GM21360 (cell line): Measurements from ENCODE around the gene EIF1.
"Not testable (repeated sequence)": the region's sequence is repeated elsewhere in the genome, so short reads cannot be mapped to it uniquely, and the experiment has no call there.

ENCODE experiments used
- ATAC-seq: cut with Tn5 transposase; IDR thresholded peaks from one replicate; pipeline ENCODE4 v1.9.1; 2021; ENCODE audit warnings: mild to moderate bottlenecking, moderate library complexity; ENCODE audit not compliant: unreplicated experiment

EIF1 gene

GRCh38 chr17:41678411-41678906, 10.2 kb upstream of the EIF1 start:
- peak; percentile 20 for ATAC-seq

GRCh38 chr17:41678907-41679739, 9.6 kb upstream of the EIF1 start:
- ATAC-seq = peak; percentile 61

DNA sequence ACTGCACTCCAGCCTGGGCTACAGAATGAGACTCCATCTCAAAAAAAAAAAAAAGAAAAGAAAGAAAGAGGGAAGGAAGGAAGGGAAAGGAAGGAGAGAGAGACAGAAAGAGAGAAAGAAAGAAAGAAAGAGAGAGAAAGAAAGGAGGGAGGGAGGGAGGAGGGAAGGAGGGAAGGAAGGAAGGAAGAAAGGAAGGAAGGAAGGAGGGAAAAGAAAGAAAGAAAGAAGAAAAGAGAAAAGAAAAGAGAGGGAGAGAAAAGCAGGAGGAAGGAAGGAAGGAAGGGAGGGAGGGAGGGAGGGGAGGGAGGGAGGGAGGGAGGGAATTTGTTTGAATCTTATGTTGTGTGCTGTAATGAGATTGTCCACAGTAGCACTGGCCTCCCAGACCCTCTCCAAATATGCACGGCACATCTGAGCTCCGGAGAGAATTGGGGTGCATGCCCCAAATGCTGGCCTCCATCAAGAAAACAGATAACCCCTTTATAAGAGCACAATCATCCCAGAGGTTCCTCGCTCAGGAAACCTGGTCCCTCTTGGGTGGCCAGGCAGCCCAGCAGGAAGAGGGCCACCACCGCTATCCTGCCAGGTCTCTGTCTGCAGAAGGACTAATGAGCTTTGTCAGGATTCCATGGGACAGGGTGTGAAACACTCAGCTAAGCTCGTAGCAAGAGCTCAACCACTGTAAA, 8.8 kb upstream of the EIF1 start:
- ATAC-seq = no peak

DNA sequence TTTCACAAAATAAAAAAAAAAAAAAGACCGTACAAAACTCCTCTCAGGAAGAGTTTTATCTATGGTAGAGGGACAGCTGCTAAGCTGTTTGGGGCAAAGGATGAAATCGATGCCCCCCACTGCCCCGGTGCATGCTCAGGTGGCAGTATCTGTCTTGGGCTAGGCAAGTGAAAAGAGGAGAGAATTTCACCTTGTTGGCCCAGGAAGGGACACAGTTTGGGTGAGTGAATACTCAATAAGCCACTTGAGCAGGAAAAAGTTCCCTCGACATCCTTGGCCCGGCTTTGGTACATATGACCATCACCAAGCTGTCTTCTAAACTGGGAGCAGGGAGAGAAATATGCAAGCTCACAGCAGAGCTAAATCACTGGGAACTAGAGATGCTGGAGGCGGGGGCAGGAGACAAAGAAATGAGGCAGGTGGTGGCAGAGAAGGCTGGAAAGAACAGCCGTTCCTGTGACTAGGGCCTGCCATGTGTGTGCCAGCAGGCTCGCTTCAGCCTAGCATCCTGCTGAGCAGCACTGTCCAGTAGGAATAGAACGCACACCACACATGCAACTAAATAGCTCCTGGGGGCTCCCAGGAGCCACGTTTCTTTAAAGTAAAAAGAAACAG, 8.2 kb upstream of the EIF1 start:
- no peak for ATAC-seq

DNA sequence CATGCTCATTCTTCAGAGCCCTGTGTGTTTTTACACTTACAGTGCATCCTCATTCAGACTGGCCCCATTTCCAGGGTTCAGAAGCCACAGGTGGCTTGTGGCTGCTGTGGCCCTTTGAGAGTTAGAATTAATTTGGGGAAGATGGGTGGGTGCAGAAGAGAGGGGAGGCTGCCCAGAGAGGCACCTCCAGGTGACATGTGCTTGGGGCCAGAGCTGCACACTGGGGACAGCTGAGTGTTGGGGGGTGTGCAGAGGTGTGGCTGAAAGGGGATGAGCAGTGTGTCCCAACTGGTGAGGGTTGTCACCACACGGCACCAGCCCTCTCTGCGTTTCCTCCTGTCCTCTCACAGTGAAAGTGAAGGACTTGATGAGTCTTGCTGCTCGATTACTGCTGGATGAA, 6.9 kb upstream of the EIF1 start:
- ATAC-seq = no peak

GRCh38 chr17:41682631-41683030, 6.1 kb upstream of the EIF1 start:
- no peak for ATAC-seq

DNA sequence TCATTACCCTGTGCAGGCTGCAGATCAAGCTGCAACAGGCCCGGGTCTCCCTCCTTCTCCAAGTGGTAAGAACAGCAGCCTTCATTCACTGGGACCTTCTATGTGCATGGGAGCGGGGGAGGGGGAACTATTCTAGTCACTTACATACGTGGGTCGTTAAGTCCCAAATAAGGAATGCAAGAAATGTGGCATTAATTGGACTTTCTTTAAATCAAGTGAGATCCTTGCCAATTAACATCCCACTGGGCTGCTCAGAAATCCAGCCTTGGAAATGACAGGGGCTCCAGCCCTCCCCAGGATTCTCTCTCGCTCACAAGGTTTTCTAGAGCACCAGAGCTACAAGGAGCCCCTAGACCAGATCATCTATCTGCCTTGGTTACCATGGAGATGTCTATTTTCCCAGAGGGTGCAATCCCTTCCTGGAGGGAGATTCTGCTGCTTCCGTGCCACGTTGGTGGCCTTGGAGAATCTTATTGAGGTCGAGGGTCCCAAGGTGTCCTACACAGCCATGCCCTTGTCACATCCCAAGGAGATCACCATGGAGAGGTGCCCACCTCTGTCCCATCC, 5.2 kb upstream of the EIF1 start:
- no peak for ATAC-seq

DNA sequence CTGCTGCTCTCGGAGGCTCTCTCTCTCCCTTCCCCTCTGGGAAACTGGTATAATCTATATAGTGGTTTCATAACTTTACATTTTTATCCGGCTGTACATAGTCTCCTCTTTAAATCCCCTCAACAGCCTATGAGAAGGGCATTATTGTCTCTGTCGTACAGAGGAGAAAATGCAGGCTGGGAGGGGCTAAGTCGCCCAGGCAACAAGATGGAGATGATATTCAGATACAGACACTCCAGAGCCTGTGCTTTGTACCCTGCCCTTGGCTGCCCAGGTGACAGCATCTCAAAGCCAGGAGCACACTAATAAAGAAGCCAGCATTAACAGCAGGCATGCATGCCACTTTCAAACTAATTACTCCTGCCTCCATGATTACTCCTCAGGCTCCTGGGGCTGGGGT, 4.7 kb upstream of the EIF1 start:
- no peak for ATAC-seq

DNA sequence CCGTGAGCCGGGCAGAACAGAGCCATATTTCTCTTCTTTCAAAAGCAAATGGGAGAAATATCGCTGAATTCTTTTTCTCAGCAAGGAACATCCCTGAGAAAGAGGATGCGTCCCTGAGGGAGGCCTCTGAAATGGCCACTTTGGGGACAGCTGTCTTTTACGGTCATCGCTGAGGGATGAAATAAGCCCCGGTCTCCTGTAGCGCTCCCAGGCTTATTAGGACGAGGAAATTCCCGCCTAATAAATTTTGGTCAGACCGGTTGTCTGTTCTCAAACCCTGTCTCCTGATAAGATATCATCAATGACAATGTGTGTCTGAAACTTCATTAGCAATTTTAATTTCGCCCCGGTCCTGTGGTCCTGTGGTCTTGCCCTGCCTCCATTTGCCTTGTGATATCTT, 2.9 kb upstream of the EIF1 start:
- not testable (repeated sequence) for ATAC-seq

- no peak for ATAC-seq
Observed at GRCh38 chr17:41686281-41686680, 2.4 kb upstream of the EIF1 start.

- no peak for ATAC-seq
Observed at GRCh38 chr17:41687828-41688640, 651 bp upstream of the EIF1 start.

- ATAC-seq = no peak
Observed at GRCh38 chr17:41689497-41690299, 1.0 kb downstream of the EIF1 start.

DNA sequence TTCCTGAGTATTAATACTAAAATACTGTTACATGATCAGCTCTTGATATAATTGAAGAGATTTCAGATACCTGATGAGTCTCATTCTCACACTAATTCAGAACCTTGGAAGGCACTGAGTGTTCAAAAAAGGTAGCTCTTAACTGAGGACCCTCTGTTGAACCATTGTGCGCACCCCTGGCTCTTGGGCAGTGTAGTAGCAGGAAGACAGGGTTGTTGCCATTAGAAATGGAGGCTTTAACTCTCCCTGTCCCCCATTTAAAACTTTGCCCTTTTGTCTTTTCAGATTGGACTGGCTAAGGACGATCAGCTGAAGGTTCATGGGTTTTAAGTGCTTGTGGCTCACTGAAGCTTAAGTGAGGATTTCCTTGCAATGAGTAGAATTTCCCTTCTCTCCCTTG, 1.8 kb downstream of the EIF1 start:
- ATAC-seq = no peak

DNA sequence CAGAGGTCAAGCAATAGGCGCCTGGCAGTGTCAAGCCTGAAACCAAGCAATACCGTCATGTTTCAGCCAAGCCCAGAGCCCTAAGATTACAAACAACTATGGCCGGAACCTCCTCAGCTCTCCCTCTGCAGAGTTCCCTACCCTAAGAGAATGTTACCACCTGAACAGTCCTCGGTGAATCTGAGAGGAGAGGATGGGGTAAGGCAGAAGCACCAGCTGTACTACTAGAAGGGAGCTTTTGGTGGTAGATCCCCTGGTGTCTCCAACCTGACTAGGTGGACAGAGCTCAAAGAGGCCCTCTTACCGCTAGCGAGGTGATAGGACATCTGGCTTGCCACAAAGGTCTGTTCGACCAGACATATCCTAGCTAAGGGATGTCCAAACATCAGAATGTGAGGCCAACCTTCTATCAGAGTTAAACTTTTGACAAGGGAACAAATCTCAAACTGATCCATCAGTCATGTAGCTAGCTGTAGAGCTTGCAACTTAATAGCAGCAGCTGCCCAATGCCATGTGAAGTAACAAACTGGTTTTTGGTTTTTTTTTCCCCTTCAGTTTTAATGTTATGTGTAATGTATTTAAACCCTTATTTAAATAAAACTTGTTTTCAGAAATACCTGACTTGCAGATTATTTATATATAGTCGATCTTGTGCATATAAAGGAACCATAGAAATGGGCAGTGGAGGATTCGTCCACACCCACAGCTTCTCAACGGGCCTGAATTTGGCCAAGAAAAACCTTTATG, 2.5 kb downstream of the EIF1 start:
- ATAC-seq = no peak

DNA sequence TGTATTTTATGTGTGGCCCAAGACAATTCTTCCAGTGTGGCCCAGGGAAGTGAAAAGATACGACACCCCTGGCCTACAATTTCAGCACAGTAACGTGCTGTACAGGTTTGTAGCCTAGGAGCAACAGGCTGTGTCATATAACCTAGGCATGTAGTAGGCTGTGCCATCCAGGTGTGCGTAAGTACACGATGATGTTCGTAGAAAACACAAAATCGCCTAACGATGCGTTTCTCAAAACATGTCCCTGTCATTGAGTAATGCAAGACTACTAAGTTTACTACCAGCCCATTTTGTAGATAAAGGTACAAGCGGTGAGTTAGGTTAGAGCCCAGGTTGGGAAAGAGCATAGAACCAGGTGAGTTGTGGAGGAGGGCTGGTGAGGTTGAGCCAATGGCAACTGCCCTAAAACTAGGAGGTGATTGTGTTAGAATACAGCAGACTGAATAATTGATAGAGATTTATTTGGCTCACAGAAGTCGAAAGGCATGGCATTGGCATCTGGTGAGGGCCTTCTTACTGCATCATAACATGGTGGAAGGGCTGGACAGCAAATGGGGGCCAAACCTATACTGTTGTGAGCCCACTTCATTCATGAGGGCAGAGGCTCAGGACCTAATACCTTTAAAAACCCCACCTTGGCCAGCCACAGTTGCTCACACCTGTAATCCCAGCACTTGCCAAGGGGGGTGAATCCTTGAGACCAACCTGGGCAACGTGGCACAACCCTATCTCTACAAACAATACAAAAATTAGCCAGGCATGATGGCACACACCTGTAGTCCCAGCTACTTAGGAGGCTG, 4.2 kb downstream of the EIF1 start:
- no peak for ATAC-seq

DNA sequence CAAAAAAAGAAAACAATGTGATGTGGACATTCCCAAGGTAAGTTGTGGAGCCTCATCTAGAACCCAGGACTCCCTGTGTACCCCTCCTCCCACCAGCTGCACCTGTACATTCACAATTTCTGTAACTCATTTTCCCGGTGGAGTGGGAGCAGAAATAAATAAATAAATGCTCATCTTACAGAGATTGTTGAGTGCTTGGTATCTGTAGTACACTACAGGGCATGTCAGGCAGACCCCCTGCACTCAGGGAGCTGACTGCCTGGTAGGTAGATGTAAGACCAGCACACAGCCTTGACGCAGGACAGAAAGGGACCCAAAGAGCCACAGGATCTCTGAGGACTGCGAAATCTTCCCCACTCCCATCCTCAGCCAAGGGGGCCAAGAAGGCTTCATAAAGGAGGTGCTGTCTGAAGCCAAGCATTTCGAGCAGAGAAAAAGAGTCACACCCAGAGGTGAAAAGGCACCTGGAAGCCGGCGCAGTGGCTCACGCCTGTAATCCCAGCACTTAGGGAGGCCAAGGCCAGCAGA, 6.5 kb downstream of the EIF1 start:
- ATAC-seq = no peak

- no peak for ATAC-seq
Observed at GRCh38 chr17:41695954-41696757, 7.5 kb downstream of the EIF1 start.
